Activated B cell treated with CpG ODN at 0.5 μM for 24 hours (primary cell): ENCODE results near the gene CDYL. TPM values are rescaled to one million over a fixed set of nuclear protein-coding genes. Genes with fewer than 3 reads are reported as not detected.

ENCODE experiments used
- ATAC-seq: fragments of 200-7000 bp; cut with Tn5 transposase; one replicate; pipeline ENCODE4 v1.10.0; 2021; ENCODE audit warnings: low read depth, mild to moderate bottlenecking, moderate library complexity
- CTCF ChIA-PET: fragments of 350-600 bp; sonication (Branson Sonifier 250); formaldehyde crosslinking; loops from one replicate; lab custom pipeline; 2021; ENCODE audit warnings: antibody characterized with exemption; lab: Charles Lee
- POLR2A ChIA-PET: fragments of 350-600 bp; sonication (Branson Sonifier 250); formaldehyde crosslinking; loops from one replicate; lab custom pipeline; 2021; ENCODE audit warnings: antibody characterized with exemption; lab: Charles Lee
- DNase-seq: peaks from one replicate; pipeline ENCODE4 v3.0.0; 2022
- H3K27ac Mint-ChIP-seq: one replicate; pipeline ENCODE4 v1.8.0; 2020; ENCODE audit warnings: mixed read lengths
- H3K27me3 Mint-ChIP-seq: one replicate; pipeline ENCODE4 v1.8.0; 2021; ENCODE audit warnings: mixed read lengths
- H3K36me3 Mint-ChIP-seq: one replicate; pipeline ENCODE4 v1.8.0; 2021; ENCODE audit warnings: low read depth, mixed read lengths
- H3K4me1 Mint-ChIP-seq: one replicate; pipeline ENCODE4 v1.8.0; 2021; ENCODE audit warnings: mixed read lengths
- H3K4me3 Mint-ChIP-seq: one replicate; pipeline ENCODE4 v1.8.0; 2020; ENCODE audit warnings: mild to moderate bottlenecking, mixed read lengths
- H3K9me3 Mint-ChIP-seq: one replicate; pipeline ENCODE4 v1.8.0; 2020; ENCODE audit warnings: mixed read lengths
- CTCF ChIP-seq: fragments of 200-600 bp; IDR thresholded peaks from one replicate; pipeline ENCODE4 v1.8.0; 2022; ENCODE audit warnings: antibody characterized with exemption, mild to moderate bottlenecking
- intact Hi-C: fragments of 100-400 bp; cut with micrococcal nuclease; formaldehyde crosslinking; loops from one replicate; pipeline ENCODE4 v1.15.1; 2024
- total RNA-seq: library from RNA; stranded (reverse); gene quantifications from 2 replicates; pipeline ENCODE4 v1.2.3, GENCODE V29; 2022

Gene CDYL
- total RNA-seq, 1 donor from 2014 or later, result 47.5 TPM

- ATAC-seq, result no peak
- Mint-ChIP-seq H3K9me3 (no peaks in the 10 kb centered on the region), H3K27me3 (no peaks in the 10 kb centered on the region), H3K27ac (no peak overlapping the region), H3K36me3 (peaks cover 4% of the 10 kb centered on the region), H3K4me3 (no peak overlapping the region), H3K4me1 (peaks cover 58% of the 10 kb centered on the region)
- no peak for DNase-seq
- intact Hi-C loops, result no loop called here
- CTCF ChIA-PET, result interaction anchor here (1.1 kb wide), 1 partner anchor 12 kb away, joined by 3 read pairs; no protein-coding TSS in a partner anchor
- no peak for TF ChIP-seq CTCF
- POLR2A ChIA-PET, result no interaction called here
Observed at GRCh38 chr6:4818272-4818938, 42.2 kb downstream of the CDYL start.

- intact Hi-C loops, result no loop called here
- ChIA-PET CTCF (no interaction called here), POLR2A (interaction anchor here (0.6 kb wide), 1 partner anchor 352 kb away, joined by 4 read pairs; no protein-coding TSS in a partner anchor)
- Mint-ChIP-seq H3K4me1 (peaks cover 51% of the 10 kb centered on the region), H3K9me3 (peaks cover 3% of the 10 kb centered on the region), H3K27ac (no peak overlapping the region), H3K36me3 (peaks cover 7% of the 10 kb centered on the region), H3K27me3 (no peaks in the 10 kb centered on the region), H3K4me3 (no peak overlapping the region)
- TF ChIP-seq CTCF, result no peak
- DNase-seq (no peak), ATAC-seq (no peak)
Observed at GRCh38 chr6:4819706-4820283, 43.6 kb downstream of the CDYL start.

- H3K9me3 Mint-ChIP-seq, result peaks cover 5% of the 10 kb centered on the region
- peaks cover 46% of the 10 kb centered on the region for H3K4me1 Mint-ChIP-seq
Observed at GRCh38 chr6:4820704-4821276, 44.6 kb downstream of the CDYL start.

GRCh38 chr6:4822476-4822875 lies 46.3 kb downstream of the CDYL start:
- DNase-seq, result no peak
- ATAC-seq, result no peak
- Mint-ChIP-seq H3K4me1 (peaks cover 46% of the 10 kb centered on the region), H3K27me3 (no peaks in the 10 kb centered on the region), H3K4me3 (no peak overlapping the region), H3K27ac (no peak overlapping the region), H3K36me3 (peaks cover 22% of the 10 kb centered on the region), H3K9me3 (peaks cover 20% of the 10 kb centered on the region)
- CTCF ChIA-PET, result no interaction called here
- no peak for TF ChIP-seq CTCF
- POLR2A ChIA-PET, result no interaction called here
- intact Hi-C loops, result no loop called here

More at GRCh38 chr6:4820704-4821276, 44.6 kb downstream of the CDYL start:
- CTCF ChIA-PET, result no interaction called here
- ATAC-seq (no peak), DNase-seq (no peak)
- POLR2A ChIA-PET, result no interaction called here
- H3K27me3 Mint-ChIP-seq, result no peaks in the 10 kb centered on the region
- TF ChIP-seq CTCF, result no peak
- H3K4me3 Mint-ChIP-seq, result no peak overlapping the region
- H3K36me3 Mint-ChIP-seq, result peaks cover 13% of the 10 kb centered on the region
- no peak overlapping the region for H3K27ac Mint-ChIP-seq
- intact Hi-C loops, result no loop called here

- ChIA-PET CTCF (no interaction called here), POLR2A (interaction anchor here (0.6 kb wide), 1 partner anchor 175 kb away, joined by 3 read pairs; no protein-coding TSS in a partner anchor)
- Mint-ChIP-seq H3K9me3 (peaks cover 31% of the 10 kb centered on the region), H3K27ac (no peak overlapping the region), H3K4me3 (no peak overlapping the region), H3K27me3 (no peaks in the 10 kb centered on the region), H3K36me3 (peaks cover 34% of the 10 kb centered on the region), H3K4me1 (peaks cover 11% of the 10 kb centered on the region)
- ATAC-seq (no peak), DNase-seq (no peak)
- no peak for TF ChIP-seq CTCF
- intact Hi-C loops, result no loop called here
Observed at GRCh38 chr6:4828187-4828698, 52.0 kb downstream of the CDYL start.
